Lower leg skin (tissue), 3 donors: ENCODE results near the gene ABL2.

Source experiments
- POLR2A ChIP-seq, 2 donors: fragments of 450-650 bp; IDR thresholded peaks; one replicate each; pipeline ENCODE4 v1.6.1; 2016 to 2017; ENCODE audit warnings: antibody characterized with exemption in 2 of 2, mild to moderate bottlenecking in 1 of 2, moderate library complexity in 1 of 2
- TF ChIP-seq, protein P1 (sequence below), 3 donors: fragments of 450-650 bp; IDR thresholded peaks; one replicate each; pipeline ENCODE4 v1.5.1; 2016; ENCODE audit warnings: antibody characterized with exemption in 3 of 3, mild to moderate bottlenecking in 3 of 3, moderate library complexity in 2 of 3

- TF ChIP-seq, protein P1, sequence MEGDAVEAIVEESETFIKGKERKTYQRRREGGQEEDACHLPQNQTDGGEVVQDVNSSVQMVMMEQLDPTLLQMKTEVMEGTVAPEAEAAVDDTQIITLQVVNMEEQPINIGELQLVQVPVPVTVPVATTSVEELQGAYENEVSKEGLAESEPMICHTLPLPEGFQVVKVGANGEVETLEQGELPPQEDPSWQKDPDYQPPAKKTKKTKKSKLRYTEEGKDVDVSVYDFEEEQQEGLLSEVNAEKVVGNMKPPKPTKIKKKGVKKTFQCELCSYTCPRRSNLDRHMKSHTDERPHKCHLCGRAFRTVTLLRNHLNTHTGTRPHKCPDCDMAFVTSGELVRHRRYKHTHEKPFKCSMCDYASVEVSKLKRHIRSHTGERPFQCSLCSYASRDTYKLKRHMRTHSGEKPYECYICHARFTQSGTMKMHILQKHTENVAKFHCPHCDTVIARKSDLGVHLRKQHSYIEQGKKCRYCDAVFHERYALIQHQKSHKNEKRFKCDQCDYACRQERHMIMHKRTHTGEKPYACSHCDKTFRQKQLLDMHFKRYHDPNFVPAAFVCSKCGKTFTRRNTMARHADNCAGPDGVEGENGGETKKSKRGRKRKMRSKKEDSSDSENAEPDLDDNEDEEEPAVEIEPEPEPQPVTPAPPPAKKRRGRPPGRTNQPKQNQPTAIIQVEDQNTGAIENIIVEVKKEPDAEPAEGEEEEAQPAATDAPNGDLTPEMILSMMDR (IDR thresholded peaks at IDR 0.05): no peak
- no peak for TF ChIP-seq POLR2A (IDR thresholded peaks at IDR 0.05)
These were observed 133.6 kb downstream of the ABL2 start for GRCh38 chr1:179095924-179096323.
